Measurements from ENCODE around the gene KCNE5. TPM values are rescaled to one million over a fixed set of nuclear protein-coding genes. Genes with fewer than 3 reads are reported as not detected.

Gene KCNE5
- polyA plus RNA-seq, result 0.50 and 1.2 TPM in 2 replicates

GRCh38 chrX:109624641-109625616 is at the start of gene KCNE5:
Gene KCNE5, minus strand, starts transcription at chrX:109625172. Its CDS starts 152 bp downstream, at chrX:109625020.

Other genes starting within 250 kb of the KCNE5 start
- not detected in 2 replicates for gene GUCY2F, start 143.1 kb downstream of the KCNE5 start, polyA plus RNA-seq
- gene NXT2, start 88.3 kb downstream of the KCNE5 start, polyA plus RNA-seq, result 3.5 and 4.1 TPM in 2 replicates
- gene ACSL4, start 108.1 kb upstream of the KCNE5 start, polyA plus RNA-seq, result 63.8 and 70.0 TPM in 2 replicates

All from Purkinje cell (primary cell).